Activated naive CD4-positive, alpha-beta T cell treated with anti-CD3 and anti-CD28 coated beads, Interleukin-2, amount 50 U/mL, for 16 hours (primary cell): ENCODE data around the gene TMEM117.
"Not testable (repeated sequence)": the region's sequence is repeated elsewhere in the genome, so short reads cannot be mapped to it uniquely, and the experiment has no call there.

Experiments
- DNase-seq: peaks from one replicate; pipeline ENCODE4 v3.0.0-alpha.2; 2020

The TMEM117 gene

GRCh38 chr12:44117337-44117736, 281.5 kb downstream of the TMEM117 start:
- DNase-seq = no peak

GRCh38 chr12:44118946-44119345, 283.1 kb downstream of the TMEM117 start:
- no peak for DNase-seq

- no peak for DNase-seq
These were observed 290.9 kb downstream of the TMEM117 start for GRCh38 chr12:44126806-44127205.

GRCh38 chr12:44127966-44128710, 292.3 kb downstream of the TMEM117 start:
- DNase-seq = no peak

GRCh38 chr12:44143175-44143574, 307.3 kb downstream of the TMEM117 start:
- DNase-seq = no peak

GRCh38 chr12:44148936-44149335, 313.1 kb downstream of the TMEM117 start:
- no peak for DNase-seq

GRCh38 chr12:44154128-44154527, 318.2 kb downstream of the TMEM117 start:
- no peak for DNase-seq

- DNase-seq = no peak
These were observed 319.5 kb downstream of the TMEM117 start for GRCh38 chr12:44155358-44155757.

- DNase-seq = no peak
These were observed 321.5 kb downstream of the TMEM117 start for GRCh38 chr12:44157359-44157758.

- DNase-seq = no peak
These were observed 322.9 kb downstream of the TMEM117 start for GRCh38 chr12:44158746-44159145.

- DNase-seq = no peak
These were observed 323.3 kb downstream of the TMEM117 start for GRCh38 chr12:44159216-44159615.

- DNase-seq = no peak
These were observed 324.0 kb downstream of the TMEM117 start for GRCh38 chr12:44159862-44160261.

GRCh38 chr12:44162961-44163360, 327.1 kb downstream of the TMEM117 start:
- no peak for DNase-seq

GRCh38 chr12:44174053-44174452, 338.2 kb downstream of the TMEM117 start:
- no peak for DNase-seq

GRCh38 chr12:44184499-44185206, 348.8 kb downstream of the TMEM117 start:
- no peak for DNase-seq

GRCh38 chr12:44193281-44193680, 357.4 kb downstream of the TMEM117 start:
- DNase-seq = no peak

- not testable (repeated sequence) for DNase-seq
These were observed 359.8 kb downstream of the TMEM117 start for GRCh38 chr12:44195719-44196118.

GRCh38 chr12:44206045-44206444, 370.2 kb downstream of the TMEM117 start:
- no peak for DNase-seq

- DNase-seq = no peak
These were observed 381.4 kb downstream of the TMEM117 start for GRCh38 chr12:44217146-44217883.

GRCh38 chr12:44223736-44224135, 387.9 kb downstream of the TMEM117 start:
- no peak for DNase-seq

- no peak for DNase-seq
These were observed 388.7 kb downstream of the TMEM117 start for GRCh38 chr12:44224399-44225148.

- no peak for DNase-seq
These were observed 389.2 kb downstream of the TMEM117 start for GRCh38 chr12:44225149-44225510.

GRCh38 chr12:44227616-44228015, 391.7 kb downstream of the TMEM117 start:
- DNase-seq = no peak
